K562 (cell line): ENCODE measurements around the gene RERE.

Source experiments
- JUND ChIP-seq, 2 experiments: IDR thresholded peaks; 2 replicates in 1 of 2; 3 replicates in 1 of 2; pipeline ENCODE4 v1.6.1; 2011; ENCODE audit warnings: borderline replicate concordance in 2 of 2, low read depth in 2 of 2, low read length in 2 of 2, improper control_type of control experiment in 1 of 2, missing biosample characterization in 1 of 2, missing genetic modification characterization in 1 of 2, missing genetic modification reagents in 1 of 2
- TGIF2 ChIP-seq: sonication (generic); formaldehyde crosslinking; IDR thresholded peaks from 2 replicates; pipeline ENCODE4 v1.8.1; 2022; ENCODE audit warnings: mild to moderate bottlenecking, missing genetic modification reagents, moderate library complexity
- XRCC5 ChIP-seq: fragments of 200-400 bp; formaldehyde crosslinking; IDR thresholded peaks from 2 replicates; pipeline ENCODE4 v1.6.1; 2017; ENCODE audit warnings: low read depth, mild to moderate bottlenecking, low read length

- TF ChIP-seq JUND (IDR thresholded peaks at IDR 0.05; ENCODE audit: borderline replicate concordance, low read depth, low read length) (no peak), JUND (tag; IDR thresholded peaks at IDR 0.05; ENCODE audit: borderline replicate concordance, low read depth, low read length) (no peak; the same call in 2 of the 3 replicates), TGIF2 (CRISPR knock-in tag) (no peak), XRCC5 (no peak)
These were observed 50.4 kb downstream of the RERE start for GRCh38 chr1:8767006-8767405.
